A549 (cell line): ENCODE results near the gene MYO3A. TPM values are rescaled to one million over a fixed set of nuclear protein-coding genes. Genes with fewer than 3 reads are reported as not detected.

ENCODE experiments used
- ATAC-seq, 2 experiments: fragments of 200-7000 bp in 1 of 2; fragments of >200 bp in 1 of 2; cut with Nextera tagmentation in 1 of 2; cut with Tn5 transposase in 1 of 2; 3 replicates each; pipeline versions ENCODE4 v1.8.0 to v1.9.1; 2018 to 2020; ENCODE audit warnings: mild to moderate bottlenecking in 1 of 2, moderate library complexity in 1 of 2
- CTCF ChIA-PET: fragments of 300-600 bp; sonication (Branson Sonifier 250); formaldehyde crosslinking; extraction: SDS; loops from one replicate; lab custom pipeline; 2021; ENCODE audit warnings: antibody characterized with exemption, inconsistent platforms; lab: Yijun Ruan, JAX
- POLR2A ChIA-PET: fragments of 350-600 bp; formaldehyde crosslinking; extraction: SDS; loops from one replicate; lab custom pipeline; 2021; ENCODE audit warnings: antibody characterized with exemption, inconsistent platforms; lab: Yijun Ruan, JAX
- DNase-seq, 2 experiments: peaks; one replicate each; pipeline versions ENCODE4 v3.0.0 to v3.0.0-alpha.2; 2011 to 2016; ENCODE audit warnings: low read depth in 1 of 2, low spot score in 1 of 2
- FAIRE-seq: peaks from 2 replicates; lab custom pipeline; 2011; peaks lifted over from hg19 to GRCh38; lab: Jason Lieb, UNC
- H3K27ac ChIP-seq, 2 experiments: fragments of >200 bp; sonication (Bioruptor Twin); formaldehyde crosslinking; 3 replicates each; pipeline ENCODE4 v1.5.1; 2016 to 2017
- H3K4me1 ChIP-seq: fragments of >200 bp; sonication (Bioruptor Twin); formaldehyde crosslinking; 3 replicates; pipeline ENCODE4 v1.6.1; 2016
- H3K4me2 ChIP-seq: fragments of >200 bp; sonication (Bioruptor Twin); formaldehyde crosslinking; 3 replicates; pipeline ENCODE4 v1.6.1; 2016
- H3K4me3 ChIP-seq: fragments of >200 bp; sonication (Bioruptor Twin); formaldehyde crosslinking; 3 replicates; pipeline ENCODE4 v1.5.1; 2016
- H3K9me3 ChIP-seq: fragments of >200 bp; sonication (Bioruptor Twin); formaldehyde crosslinking; 3 replicates; pipeline ENCODE4 v1.6.1; 2016
- CBX2 ChIP-seq: fragments of 200-600 bp; sonication (generic); IDR thresholded peaks from 2 replicates; pipeline ENCODE4 v1.6.1; 2016; ENCODE audit warnings: low read depth, mild to moderate bottlenecking, borderline replicate concordance
- CEBPB ChIP-seq, 2 experiments: fragments of >200 bp in 1 of 2; sonication (Bioruptor Twin) in 1 of 2; formaldehyde crosslinking in 1 of 2; IDR thresholded peaks; 2 replicates each; pipeline ENCODE4 v1.6.1; 2012 to 2016
- GATA3 ChIP-seq: IDR thresholded peaks from 2 replicates; pipeline ENCODE4 v1.6.1; 2012; ENCODE audit warnings: borderline replicate concordance
- HOXB13 ChIP-seq: fragments of 250-450 bp; sonication (Bioruptor Pico); IDR thresholded peaks from 2 replicates; pipeline ENCODE4 v1.5.0; 2020; ENCODE audit warnings: low read depth, mild to moderate bottlenecking, moderate library complexity
- MAFK ChIP-seq: fragments of 450-650 bp; IDR thresholded peaks from 2 replicates; pipeline ENCODE4 v1.6.1; 2014; ENCODE audit not compliant: partially characterized antibody
- MAZ ChIP-seq: fragments of 150-350 bp; IDR thresholded peaks from 2 replicates; pipeline ENCODE4 v1.6.1; 2014; ENCODE audit warnings: antibody characterized with exemption, low read depth, low read length, borderline replicate concordance
- MYC ChIP-seq: IDR thresholded peaks from 2 replicates; pipeline ENCODE4 v1.6.1; 2012; ENCODE audit warnings: mild to moderate bottlenecking, inconsistent platforms, low read length, improper control_type of control experiment, borderline replicate concordance
- NFE2L2 ChIP-seq: fragments of 150-350 bp; conservative IDR thresholded peaks from 2 replicates; pipeline ENCODE4 v1.6.1; 2014; ENCODE audit warnings: low read length
- NPAS2 ChIP-seq: fragments of 250-450 bp; sonication (Bioruptor Pico); IDR thresholded peaks from 2 replicates; pipeline ENCODE4 v1.8.0; 2022; ENCODE audit warnings: mild to moderate bottlenecking, moderate library complexity, borderline replicate concordance
- PHF8 ChIP-seq: fragments of 200-600 bp; sonication (generic); IDR thresholded peaks from 2 replicates; pipeline ENCODE4 v1.6.1; 2016; ENCODE audit warnings: low read depth, mild to moderate bottlenecking, antibody characterized with exemption, moderate library complexity, borderline replicate concordance
- RARB ChIP-seq: fragments of 250-450 bp; sonication (Bioruptor Pico); IDR thresholded peaks from 2 replicates; pipeline ENCODE4 v1.8.0; 2021; ENCODE audit warnings: mild to moderate bottlenecking, moderate library complexity
- RCOR1 ChIP-seq: fragments of 150-350 bp; IDR thresholded peaks from 2 replicates; pipeline ENCODE4 v1.6.1; 2014; ENCODE audit warnings: antibody characterized with exemption, low read length, low read depth
- REST ChIP-seq: fragments of 200-600 bp; sonication (generic); IDR thresholded peaks from 2 replicates; pipeline ENCODE4 v1.6.1; 2016; ENCODE audit warnings: antibody characterized with exemption, mild to moderate bottlenecking, moderate library complexity
- SMC3 ChIP-seq: fragments of >200 bp; sonication (Bioruptor Twin); formaldehyde crosslinking; IDR thresholded peaks from 3 replicates; pipeline ENCODE4 v1.6.1; 2018; ENCODE audit warnings: inconsistent platforms
- USF2 ChIP-seq: fragments of 450-650 bp; IDR thresholded peaks from 2 replicates; pipeline ENCODE4 v1.6.1; 2014; ENCODE audit warnings: antibody characterized with exemption
- ZSCAN20 ChIP-seq: fragments of 250-450 bp; sonication (Bioruptor Pico); IDR thresholded peaks from 2 replicates; pipeline ENCODE4 v1.8.0; 2022; ENCODE audit warnings: mild to moderate bottlenecking, moderate library complexity
- WGBS: methylation state at CpG from one replicate; pipeline ENCODE4 v1.1.6; 2017; ENCODE audit errors: missing lambda C conversion rate; 5-methylcytosine and 5-hydroxymethylcytosine counted together
- polyA plus RNA-seq, 4 experiments: library from polyadenylated mRNA; depleted of rRNA in 3 of 4; stranded (reverse); fragments of >200 nt; fragmentation: RNase III in 1 of 4; extraction: RNeasy Plus Mini Kit Qiagen cat#74134 plus additional on column Dnase treatment in 1 of 4; gene quantifications; 2 replicates in 3 of 4; 3 replicates in 1 of 4; pipeline ENCODE4 v1.2.3, GENCODE V29; 2011 to 2017
- TF ChIP-seq, protein P1 (sequence below): fragments of >200 bp; sonication (Bioruptor Twin); formaldehyde crosslinking; IDR thresholded peaks from 2 replicates; pipeline ENCODE4 v1.6.1; 2016

The MYO3A gene
- polyA plus RNA-seq, 2 of the 4 experiments (the other 2 are of a cell fraction): not detected

DNA sequence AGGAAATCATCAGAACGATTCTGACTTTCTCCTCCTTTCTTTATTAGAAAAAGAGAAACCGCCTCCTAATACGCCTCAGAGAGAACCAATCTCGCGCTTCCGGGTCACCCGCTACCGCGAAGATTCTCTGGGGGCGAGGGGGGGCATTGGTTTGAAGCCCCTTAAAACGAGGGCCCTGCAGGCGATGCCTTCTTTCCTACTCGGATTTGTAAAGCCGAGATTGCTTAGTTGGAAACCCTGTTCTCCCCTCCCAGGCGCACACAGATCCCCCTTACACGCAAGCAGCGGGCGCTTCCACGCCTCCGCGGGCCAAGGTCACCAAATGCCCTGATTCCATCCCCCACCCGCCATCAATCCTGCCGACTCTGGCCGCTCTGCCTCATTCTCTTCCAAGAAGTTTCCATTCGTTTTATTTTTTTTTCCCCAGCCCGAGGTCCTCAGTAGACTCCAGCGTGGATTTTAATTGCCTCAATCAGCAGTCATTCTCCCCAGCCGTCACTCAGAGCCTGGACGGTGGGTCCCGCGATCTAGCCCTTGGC lies 281.4 kb downstream of the MYO3A start:
- ATAC-seq: no peak
- ChIA-PET CTCF (no interaction called here), POLR2A (no interaction called here)
- Histone ChIP-seq H3K4me3 (peak overlapping the region; percentile 28; the same call in 1 of the 3 replicates), H3K9me3 (0 out of 3 replicates have a peak, but pooled peaks cover 2% of the 10 kb centered on the region), H3K27ac (no peak overlapping the region), H3K4me1 (peaks cover 23% of the 10 kb centered on the region; the same call in 2 of the 3 replicates), H3K4me2 (peak overlapping the region; percentile 68)
- WGBS: 28% methylated on average over 31 of the region's 31 CpGs
- no peak for FAIRE-seq
- DNase-seq: no peak
- TF ChIP-seq NPAS2 (CRISPR knock-in tag): no peak
- TF ChIP-seq NFE2L2: no peak
- no peak for TF ChIP-seq SMC3
- no peak for TF ChIP-seq USF2
- TF ChIP-seq, protein P1, sequence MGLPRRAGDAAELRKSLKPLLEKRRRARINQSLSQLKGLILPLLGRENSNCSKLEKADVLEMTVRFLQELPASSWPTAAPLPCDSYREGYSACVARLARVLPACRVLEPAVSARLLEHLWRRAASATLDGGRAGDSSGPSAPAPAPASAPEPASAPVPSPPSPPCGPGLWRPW: no peak
- no peak for TF ChIP-seq PHF8
- TF ChIP-seq CEBPB (IDR thresholded peaks at IDR 0.05): no peak
- TF ChIP-seq CBX2: no peak

DNA sequence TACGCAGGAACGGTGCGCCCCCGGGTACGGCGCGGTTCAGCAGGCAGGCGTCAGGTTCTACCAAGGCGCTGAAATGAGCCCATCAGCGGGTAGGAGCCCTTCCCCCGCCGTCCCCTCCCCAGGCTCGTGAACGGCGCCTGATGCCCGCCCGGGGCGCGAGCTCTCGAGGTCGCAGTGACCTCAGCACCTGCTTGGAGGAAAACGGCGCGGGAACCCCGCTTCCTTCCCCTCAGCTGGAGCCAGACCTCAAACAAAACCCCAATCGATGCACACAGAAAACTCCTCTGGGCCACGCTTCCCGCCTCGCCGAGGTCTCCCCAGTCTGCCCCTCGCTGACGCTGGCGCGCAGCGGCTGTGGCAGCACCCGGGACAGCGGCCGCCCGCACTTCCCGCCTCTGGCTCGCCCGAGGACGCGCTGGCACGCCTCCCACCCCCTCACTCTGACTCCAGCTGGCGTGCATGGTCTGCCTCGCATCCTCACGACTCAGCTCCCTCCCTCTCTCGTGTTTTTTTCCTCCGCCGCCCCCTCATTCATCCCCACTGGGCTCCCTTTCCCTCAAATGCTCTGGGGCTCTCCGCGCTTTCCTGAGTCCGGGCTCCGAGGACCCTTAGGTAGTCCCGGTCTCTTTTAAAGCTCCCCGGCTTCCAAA lies 282.0 kb downstream of the MYO3A start:
- H3K4me2 ChIP-seq: peak overlapping the region; percentile 68
- ATAC-seq: peak; percentile 57 to 77; a peak in 5 of 6 replicates
- TF ChIP-seq SMC3 (no peak), ZSCAN20 (CRISPR knock-in tag) (no peak), REST (peak; percentile 68; the same call in 1 of the 2 replicates)
- WGBS: 14% methylated on average over 33 of the region's 57 CpGs
- no peak for FAIRE-seq
- H3K4me3 ChIP-seq: peak overlapping the region; percentile 28; the same call in 2 of the 3 replicates
- ChIA-PET POLR2A (no interaction called here), CTCF (no interaction called here)
- peaks cover 23% of the 10 kb centered on the region; the same call in 2 of the 3 replicates for H3K4me1 ChIP-seq
- H3K9me3 ChIP-seq: 0 out of 3 replicates have a peak, but pooled peaks cover 2% of the 10 kb centered on the region
- no peak overlapping the region for H3K27ac ChIP-seq
- DNase-seq: peak in 1 of 2 experiments; percentile 25

GRCh38 chr10:26216585-26217395 lies 282.8 kb downstream of the MYO3A start, which contains the start of gene GAD2:
Gene GAD2, plus strand, starts transcription at chr10:26216774. Its CDS starts 36 bp downstream, at chr10:26216810.
- TF ChIP-seq RCOR1 (no peak), NPAS2 (CRISPR knock-in tag) (no peak), RARB (no peak), MAFK (no peak), HOXB13 (no peak), MAZ (no peak), MYC (no peak), GATA3 (no peak)
- FAIRE-seq: no peak
- DNase-seq: no peak
- Histone ChIP-seq H3K4me1 (peaks cover 23% of the 10 kb centered on the region; the same call in 2 of the 3 replicates), H3K4me2 (peak within 1 kb of the TSS; percentile 68), H3K9me3 (0 out of 3 replicates have a peak, but pooled peaks cover 2% of the 10 kb centered on the region), H3K27ac (no peak within 1 kb of the TSS), H3K4me3 (peak within 1 kb of the TSS; percentile 33; the same call in 2 of the 3 replicates)
- POLR2A ChIA-PET: no interaction called here
- ATAC-seq: peak in 1 of 2 experiments; percentile 22; a peak in 2 of 6 replicates
- 43% methylated on average over 40 of the region's 60 CpGs for WGBS
- CTCF ChIA-PET: no interaction called here
